GM12874 (cell line): ENCODE data around the gene GJC2.

Experiments
- TF ChIP-seq, protein P1 (sequence below): IDR thresholded peaks from 2 replicates; pipeline ENCODE4 v1.5.1; 2011; ENCODE audit warnings: low read depth, mild to moderate bottlenecking, control low read depth, low read length, moderate library complexity; ENCODE audit not compliant: insufficient read depth

GJC2 gene

DNA sequence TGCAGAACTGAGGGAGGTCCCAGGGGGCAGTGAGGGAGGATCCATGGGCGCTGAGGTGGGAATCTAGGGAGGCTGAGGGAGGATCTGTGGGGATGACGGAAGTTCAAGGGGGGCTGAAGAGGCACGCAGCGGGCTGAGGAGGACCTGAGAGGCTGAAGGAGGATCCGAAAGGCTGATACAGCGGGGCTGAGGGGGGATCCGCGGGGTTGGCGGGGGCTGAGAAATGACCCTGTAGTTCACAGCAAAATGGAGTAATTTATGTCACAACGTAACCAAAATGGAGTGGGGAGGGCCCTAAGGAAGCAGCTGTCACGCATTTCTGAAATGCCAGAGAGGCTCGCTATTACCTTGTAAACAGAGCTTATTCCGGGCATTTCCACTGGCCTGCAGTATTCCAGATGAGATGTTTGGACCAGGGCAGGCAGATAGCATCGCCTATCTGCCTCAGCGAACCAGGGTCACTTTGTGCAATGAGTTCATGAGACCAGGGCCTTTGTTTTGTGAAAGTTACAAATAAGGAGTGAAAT is 39.7 kb upstream of the GJC2 start:
- TF ChIP-seq, protein P1, sequence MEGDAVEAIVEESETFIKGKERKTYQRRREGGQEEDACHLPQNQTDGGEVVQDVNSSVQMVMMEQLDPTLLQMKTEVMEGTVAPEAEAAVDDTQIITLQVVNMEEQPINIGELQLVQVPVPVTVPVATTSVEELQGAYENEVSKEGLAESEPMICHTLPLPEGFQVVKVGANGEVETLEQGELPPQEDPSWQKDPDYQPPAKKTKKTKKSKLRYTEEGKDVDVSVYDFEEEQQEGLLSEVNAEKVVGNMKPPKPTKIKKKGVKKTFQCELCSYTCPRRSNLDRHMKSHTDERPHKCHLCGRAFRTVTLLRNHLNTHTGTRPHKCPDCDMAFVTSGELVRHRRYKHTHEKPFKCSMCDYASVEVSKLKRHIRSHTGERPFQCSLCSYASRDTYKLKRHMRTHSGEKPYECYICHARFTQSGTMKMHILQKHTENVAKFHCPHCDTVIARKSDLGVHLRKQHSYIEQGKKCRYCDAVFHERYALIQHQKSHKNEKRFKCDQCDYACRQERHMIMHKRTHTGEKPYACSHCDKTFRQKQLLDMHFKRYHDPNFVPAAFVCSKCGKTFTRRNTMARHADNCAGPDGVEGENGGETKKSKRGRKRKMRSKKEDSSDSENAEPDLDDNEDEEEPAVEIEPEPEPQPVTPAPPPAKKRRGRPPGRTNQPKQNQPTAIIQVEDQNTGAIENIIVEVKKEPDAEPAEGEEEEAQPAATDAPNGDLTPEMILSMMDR, result no peak

DNA sequence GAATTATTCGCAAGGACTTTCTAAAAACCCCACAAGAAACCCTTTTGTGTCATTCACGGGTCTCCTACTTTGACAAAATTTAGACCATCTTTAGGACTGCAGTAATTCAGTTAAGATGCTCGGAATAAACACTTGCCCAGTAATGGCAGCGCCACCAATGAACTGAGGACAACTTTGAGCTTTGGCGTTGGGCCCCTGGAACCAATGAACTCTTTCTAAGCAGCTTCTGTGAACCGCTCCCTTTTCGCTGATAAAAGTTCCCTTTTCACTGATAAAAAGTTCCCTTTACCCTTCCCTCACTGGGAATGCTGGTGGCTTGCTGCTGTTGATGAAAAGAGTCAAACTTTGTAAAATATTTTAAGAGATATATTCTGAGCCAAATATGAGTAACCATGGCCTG is 39.2 kb upstream of the GJC2 start:
- TF ChIP-seq, protein P1, result no peak

DNA sequence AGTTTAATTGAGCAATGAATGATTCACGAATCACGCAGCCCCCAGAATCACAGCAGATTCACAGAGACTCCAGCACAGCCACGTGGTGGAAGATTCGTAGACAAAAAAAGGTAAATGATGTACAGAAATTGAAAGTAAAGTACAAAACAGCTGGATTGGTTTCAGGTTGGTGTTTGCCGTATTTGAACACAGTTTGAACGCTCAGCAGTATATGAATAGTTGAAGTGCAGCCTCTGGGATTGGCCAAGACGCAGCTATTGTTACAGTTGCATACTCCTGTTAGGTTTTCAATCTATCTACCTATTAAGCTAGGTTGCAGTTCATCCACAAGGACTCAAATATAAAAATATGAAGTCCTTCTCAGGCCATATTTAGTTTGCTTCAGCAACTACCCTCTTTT is 37.6 kb upstream of the GJC2 start:
- TF ChIP-seq, protein P1, result no peak

DNA sequence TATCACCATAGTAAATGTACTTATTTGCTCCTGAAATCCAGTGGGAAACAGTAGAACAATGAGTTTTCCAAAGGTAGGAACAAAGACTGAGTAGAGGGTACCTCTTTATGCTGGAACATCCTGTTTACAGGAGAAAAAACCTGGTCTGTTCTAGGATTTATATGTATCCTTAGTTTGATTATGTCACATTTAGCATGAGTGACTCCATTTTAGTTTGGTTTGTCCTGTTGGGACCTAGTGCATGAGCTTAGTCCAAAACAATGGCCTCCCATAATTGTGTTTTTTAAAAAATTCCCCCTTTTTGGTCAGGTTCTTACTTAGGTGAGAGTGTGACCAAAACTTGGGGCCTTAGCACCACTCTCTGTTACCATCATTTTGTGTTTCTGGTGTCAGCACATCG is 37.1 kb upstream of the GJC2 start:
- TF ChIP-seq, protein P1, result no peak

DNA sequence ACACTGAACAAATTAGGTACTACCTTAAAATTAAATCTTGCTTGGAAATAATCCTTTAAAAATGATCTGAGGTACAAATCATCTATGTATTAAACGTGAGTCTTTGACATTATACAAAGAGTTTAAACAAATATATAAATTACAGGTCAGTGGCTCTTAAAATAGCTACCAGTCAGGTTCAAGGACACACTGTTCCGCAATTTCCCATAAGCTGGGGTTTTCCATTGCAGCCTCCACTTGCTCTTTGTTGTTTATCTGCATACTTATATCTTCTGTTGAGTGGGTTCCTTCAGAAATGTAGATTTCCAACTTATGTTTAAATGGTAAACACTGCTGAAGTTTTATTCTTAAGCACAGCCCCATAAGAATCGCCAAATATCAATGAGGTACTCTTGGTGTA is 34.9 kb upstream of the GJC2 start:
- TF ChIP-seq, protein P1, result no peak

DNA sequence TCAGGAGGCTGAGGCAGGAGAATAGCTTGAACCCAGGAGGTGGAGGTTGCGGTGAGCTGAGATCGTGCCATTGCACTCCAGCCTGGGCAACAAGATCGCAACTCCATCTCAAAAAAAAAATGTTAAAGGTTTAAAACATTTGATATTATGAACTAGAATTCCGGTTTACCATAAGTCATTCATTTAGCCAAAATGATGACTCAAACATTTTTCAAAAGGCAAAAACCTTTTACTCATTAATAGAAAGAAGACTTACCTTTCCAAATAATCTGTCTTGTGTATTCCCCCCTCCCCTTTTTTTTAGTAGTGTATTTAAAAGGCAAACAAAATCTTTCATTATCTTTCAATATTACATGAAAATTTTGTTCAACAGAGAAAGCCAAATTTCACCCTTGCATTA is 32.4 kb upstream of the GJC2 start:
- TF ChIP-seq, protein P1, result no peak

DNA sequence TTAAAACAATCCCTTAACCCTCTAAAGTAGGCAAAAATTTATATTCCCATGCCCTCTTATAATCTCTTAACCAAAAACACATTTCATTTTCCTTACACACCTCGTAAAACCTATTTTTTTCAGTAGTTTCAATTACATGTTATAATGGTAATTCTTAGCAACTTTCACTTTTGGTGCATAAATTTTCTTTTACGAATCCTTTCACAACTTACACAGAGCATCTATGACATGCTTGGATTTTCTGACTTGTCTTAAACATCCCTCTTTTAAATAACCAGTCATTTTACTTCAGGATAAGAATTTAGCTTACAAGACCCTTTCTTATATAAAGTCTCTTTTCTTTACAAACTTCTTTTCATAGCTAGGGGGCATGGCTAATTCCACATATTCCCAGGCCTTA is 31.7 kb upstream of the GJC2 start:
- TF ChIP-seq, protein P1, result no peak
